HG03439 (cell line): Measurements from ENCODE around the gene CEP135.
"Not testable (repeated sequence)": the region's sequence is repeated elsewhere in the genome, so short reads cannot be mapped to it uniquely, and the experiment has no call there.

Experiments
- ATAC-seq: cut with Tn5 transposase; IDR thresholded peaks from one replicate; pipeline ENCODE4 v1.9.1; 2021; ENCODE audit warnings: mild to moderate bottlenecking, moderate library complexity; ENCODE audit not compliant: unreplicated experiment

Gene CEP135

DNA sequence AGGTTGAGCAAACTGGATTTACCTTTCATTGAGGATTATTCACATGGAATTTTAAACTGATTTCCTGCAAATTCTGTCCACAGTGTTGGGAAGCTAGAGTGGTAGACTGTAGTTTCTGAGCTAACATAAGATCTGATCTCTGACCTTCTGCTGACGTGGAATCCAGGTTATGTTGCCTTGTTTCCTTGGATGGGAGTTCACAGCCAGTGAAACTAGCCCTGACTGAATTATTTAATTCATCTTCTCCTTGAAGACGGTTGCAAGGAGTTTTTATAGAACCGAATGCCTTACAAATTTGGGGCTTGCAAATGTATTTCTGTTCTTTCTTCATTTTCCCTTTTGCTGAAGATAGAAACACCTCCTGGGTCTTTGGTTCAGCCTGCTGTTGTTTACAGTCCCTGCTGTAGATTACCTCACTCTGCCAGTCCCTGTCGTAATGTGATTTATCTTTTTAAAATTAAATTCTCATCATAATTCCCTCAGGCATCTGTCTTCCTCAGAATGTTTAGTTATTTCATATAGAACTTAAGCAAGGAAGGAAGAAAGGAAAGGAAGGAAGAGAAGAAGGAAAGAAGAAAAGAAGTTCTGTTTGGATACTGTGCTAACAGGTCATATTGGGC, 113.9 kb downstream of the CEP135 start:
- no peak for ATAC-seq

DNA sequence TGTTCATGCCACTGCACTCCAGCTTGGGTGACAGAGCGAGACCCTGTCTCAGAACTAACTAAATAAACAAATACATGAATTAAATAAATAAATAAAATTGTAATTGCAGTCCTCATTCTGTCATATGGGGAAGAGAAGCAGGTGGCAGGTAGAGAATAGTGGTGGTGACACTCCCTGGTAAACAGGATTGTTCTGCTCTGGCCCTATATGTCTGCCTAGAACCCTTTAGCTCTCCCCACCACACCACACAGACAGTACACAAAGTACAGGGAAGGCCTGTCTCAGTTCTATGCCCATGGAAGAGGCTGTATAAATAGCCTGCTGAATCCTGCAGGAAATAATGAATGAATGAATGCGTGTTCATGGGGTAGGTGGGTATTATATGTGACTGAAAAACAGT, 117.7 kb downstream of the CEP135 start:
- ATAC-seq, result no peak

DNA sequence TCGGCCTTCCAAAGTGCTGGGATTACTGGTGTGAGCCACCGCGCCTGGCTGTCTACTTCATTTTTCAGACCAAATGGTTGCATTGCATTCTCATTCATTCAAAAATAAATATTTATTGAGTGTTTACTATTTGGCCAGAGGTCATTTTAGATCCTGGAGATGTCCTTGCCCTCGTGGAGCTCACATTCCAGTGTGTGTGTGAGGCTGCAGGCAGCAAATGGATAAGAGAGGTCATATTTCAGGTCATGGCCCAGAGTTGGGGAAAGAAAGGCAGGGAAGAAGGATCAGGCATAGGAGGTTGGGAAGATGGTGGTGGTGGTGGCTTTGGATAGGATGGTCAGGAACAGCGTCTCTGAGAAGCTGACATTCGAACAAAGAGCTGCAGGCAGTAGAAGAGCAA, 119.1 kb downstream of the CEP135 start:
- ATAC-seq, result no peak

DNA sequence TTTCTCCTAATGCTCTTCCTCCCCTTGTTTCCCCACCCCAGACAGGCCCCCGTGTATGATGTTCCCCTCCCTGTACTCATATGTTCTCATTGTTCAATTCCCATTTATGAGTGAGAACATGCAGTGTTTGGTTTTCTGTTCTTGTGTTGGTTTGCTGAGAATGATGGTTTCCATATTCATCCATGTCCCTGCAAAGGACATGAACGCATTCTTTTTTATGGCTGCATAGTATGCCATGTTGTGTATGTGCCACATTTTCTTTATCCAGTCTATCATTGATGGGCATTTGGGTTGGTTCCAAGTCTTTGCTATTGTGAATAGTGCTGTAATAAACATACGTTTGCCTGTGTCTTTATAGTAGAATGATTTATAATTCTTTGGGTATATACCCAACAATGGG, 124.0 kb downstream of the CEP135 start:
- not testable (repeated sequence) for ATAC-seq

DNA sequence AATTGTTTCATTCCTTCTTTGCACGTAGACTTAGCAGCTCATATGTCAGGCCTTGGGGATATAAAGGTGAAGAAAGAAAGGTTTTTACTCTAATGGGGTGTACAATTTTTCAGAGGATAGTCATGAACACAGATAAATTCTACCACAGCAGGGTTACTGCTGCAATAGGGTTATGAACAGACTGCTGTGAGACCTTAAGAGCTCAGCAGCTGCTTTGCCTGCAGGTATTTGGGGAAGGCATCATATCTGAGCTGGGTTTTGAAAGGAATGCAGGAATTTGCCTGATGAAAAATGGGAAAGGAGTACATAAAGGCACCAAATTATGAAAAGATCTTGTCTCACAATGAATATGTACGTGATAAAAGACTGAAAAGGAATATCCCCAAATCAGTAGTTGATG, 128.9 kb downstream of the CEP135 start:
- ATAC-seq, result no peak

DNA sequence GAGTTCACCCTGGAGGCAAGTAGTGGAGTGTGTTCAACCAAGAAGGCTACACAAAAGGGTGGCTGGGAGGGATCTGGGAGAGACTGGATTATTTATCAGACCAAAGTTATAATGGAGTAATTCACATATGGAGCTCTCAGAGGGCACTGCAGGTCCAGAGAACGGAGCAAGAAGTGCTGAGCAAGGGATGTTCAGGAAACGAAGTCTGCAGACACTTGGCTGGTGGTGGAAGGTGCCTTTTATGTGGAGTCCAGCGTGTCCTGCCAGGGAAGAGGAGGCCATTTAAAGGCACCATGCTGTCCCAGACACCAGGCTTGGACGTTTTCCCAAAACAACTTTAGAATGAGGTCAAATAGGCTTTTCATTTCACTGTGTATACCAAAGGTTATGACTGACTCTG, 130.1 kb downstream of the CEP135 start:
- ATAC-seq, result no peak

DNA sequence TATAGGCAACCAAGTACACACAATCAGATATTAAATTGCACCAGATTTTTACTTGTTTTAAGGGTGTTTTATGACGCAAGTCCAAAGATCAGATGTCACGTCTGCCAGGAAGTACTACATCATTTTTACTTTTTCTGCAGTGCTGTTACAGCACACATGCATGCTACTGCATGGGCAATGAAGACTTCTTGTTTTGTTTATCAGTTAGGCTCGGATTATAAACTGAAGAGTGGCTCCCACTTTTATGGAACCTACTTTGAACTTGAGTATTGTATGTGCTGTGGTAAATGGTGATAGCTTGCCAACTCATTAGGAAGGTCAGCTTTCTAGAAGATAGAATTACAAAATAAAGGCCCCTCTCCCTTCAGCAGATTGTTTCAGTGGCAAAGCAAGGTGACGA, 131.6 kb downstream of the CEP135 start:
- ATAC-seq, result no peak

DNA sequence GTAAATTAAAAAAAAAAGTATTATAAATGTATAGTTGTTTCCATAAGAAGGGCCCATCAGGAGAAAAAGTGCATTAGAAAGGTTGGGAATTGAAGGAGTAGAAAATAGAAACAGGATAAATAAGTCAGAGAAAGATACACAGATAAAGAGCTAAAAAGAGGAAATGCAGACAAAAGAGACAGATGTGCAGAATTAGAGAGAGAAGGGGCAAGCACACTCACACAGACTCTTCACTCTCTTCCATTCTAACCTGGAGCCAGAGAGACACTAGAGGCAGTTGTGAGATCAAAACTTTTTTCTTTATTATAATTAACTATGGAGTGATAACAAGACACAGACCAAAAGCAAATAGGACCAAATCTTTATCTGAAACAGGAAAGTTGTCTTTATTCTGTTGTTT, 134.1 kb downstream of the CEP135 start:
- ATAC-seq, result no peak
